OCI-LY1 (cell line): ENCODE measurements around the gene BTBD9.

Experiments
- EZH2 ChIP-seq: fragments of 200-600 bp; sonication (generic), shearing (Covaris generic); IDR thresholded peaks from 2 replicates; pipeline ENCODE4 v1.8.0; 2017; ENCODE audit warnings: borderline replicate concordance, mixed run types, mild to moderate bottlenecking, antibody characterized with exemption, low read length, moderate library complexity, mixed read lengths
- TF ChIP-seq, protein P1 (sequence below): fragments of 200-600 bp; sonication (generic), shearing (Covaris generic); IDR thresholded peaks from 2 replicates; pipeline ENCODE4 v1.5.1; 2017; ENCODE audit warnings: mild to moderate bottlenecking, antibody characterized with exemption, low read length, moderate library complexity, mixed read lengths

DNA sequence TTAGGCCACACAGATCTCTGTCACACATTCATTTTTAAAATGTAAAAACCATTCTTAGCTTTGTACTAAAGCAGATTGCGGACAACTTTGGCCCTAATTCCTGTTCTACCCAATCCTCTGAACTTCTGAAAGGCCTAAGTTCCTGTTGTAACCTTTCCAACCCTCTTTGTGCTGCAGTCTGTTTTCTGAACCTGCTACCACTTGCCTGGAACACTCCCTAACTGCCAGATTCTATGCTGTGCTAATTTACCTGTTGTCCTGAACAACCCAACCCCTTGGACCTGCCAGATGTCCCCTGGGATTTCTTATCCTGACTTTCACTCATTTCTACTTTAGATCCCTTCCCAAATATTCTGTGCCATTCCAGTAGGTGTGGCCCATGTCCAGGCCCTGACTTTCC lies 421.5 kb downstream of the BTBD9 start:
- TF ChIP-seq, protein P1, sequence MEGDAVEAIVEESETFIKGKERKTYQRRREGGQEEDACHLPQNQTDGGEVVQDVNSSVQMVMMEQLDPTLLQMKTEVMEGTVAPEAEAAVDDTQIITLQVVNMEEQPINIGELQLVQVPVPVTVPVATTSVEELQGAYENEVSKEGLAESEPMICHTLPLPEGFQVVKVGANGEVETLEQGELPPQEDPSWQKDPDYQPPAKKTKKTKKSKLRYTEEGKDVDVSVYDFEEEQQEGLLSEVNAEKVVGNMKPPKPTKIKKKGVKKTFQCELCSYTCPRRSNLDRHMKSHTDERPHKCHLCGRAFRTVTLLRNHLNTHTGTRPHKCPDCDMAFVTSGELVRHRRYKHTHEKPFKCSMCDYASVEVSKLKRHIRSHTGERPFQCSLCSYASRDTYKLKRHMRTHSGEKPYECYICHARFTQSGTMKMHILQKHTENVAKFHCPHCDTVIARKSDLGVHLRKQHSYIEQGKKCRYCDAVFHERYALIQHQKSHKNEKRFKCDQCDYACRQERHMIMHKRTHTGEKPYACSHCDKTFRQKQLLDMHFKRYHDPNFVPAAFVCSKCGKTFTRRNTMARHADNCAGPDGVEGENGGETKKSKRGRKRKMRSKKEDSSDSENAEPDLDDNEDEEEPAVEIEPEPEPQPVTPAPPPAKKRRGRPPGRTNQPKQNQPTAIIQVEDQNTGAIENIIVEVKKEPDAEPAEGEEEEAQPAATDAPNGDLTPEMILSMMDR = no peak
- TF ChIP-seq EZH2 = no peak
